Measurements from ENCODE around the gene SFSWAP. TPM values are rescaled to one million over a fixed set of nuclear protein-coding genes. Genes with fewer than 3 reads are reported as not detected.
"Not testable (repeated sequence)": the region's sequence is repeated elsewhere in the genome, so short reads cannot be mapped to it uniquely, and the experiment has no call there.

SFSWAP gene
- total RNA-seq, 1 donor from 2014 or later, result 58.1 TPM

DNA sequence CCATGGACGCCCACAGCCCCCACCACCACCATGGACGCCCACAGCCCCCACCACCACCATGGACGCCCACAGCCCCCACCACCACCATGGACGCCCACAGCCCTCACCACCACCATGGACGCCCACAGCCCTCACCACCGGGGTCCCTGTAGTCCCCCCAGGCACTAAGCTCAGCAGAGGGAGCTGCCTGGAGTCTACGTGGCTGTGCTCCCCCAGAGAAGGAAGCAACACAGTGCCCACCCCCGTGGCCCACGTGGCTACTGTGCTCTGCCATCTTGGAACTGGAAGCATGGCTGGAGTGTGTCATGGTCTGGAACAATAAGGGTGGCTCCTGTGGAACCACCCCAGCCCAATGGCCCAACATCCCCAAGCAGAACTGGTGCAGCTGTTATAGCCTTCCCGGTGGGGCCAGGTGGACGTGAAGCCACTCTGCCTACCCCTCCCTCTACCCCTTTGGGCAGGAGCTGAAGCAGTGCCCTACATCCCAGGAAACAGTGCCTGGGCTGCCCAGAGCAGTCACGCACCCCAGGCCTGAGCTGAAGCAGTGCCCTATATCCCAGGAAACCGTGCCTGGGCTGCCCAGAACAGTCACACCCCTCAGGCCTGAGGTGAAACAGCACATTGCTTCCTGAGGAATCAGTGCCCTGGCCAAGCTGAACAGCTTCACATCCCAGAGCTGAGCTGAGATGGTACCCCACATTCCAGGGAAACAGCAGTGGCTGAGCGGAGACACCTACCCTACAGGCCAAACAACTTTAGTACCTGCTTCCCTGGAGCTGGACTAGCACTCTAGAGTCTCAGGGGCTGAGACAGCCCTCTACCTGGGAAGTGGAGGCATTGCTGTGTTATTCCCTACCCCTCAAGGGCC, 9.0 kb upstream of the SFSWAP start:
- intact Hi-C loops (cut with micrococcal nuclease), result no loop called here

DNA sequence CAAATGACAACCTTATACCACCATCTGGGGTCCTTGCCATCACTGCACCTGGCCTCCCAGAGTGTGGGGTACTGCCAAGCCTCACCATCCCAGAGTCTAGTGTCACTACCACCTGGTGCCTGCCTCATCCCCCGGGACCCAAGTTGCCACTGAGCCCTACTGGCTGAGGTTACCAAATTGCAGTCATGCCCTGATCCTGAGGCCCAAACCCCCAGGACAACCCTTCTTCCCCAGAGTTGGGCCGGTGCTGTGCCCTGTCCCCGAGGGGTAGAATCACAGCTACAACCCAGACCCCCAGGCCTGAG, 8.4 kb upstream of the SFSWAP start:
- intact Hi-C loops (cut with micrococcal nuclease), result no loop called here

- intact Hi-C loops (cut with micrococcal nuclease), result no loop called here
Observed at GRCh38 chr12:131703161-131703560, 7.7 kb upstream of the SFSWAP start.

- intact Hi-C loops (cut with micrococcal nuclease), result no loop called here
Observed at GRCh38 chr12:131704509-131704908, 6.4 kb upstream of the SFSWAP start.

GRCh38 chr12:131706709-131707108, 4.2 kb upstream of the SFSWAP start:
- intact Hi-C loops (cut with micrococcal nuclease), result not testable (repeated sequence)

DNA sequence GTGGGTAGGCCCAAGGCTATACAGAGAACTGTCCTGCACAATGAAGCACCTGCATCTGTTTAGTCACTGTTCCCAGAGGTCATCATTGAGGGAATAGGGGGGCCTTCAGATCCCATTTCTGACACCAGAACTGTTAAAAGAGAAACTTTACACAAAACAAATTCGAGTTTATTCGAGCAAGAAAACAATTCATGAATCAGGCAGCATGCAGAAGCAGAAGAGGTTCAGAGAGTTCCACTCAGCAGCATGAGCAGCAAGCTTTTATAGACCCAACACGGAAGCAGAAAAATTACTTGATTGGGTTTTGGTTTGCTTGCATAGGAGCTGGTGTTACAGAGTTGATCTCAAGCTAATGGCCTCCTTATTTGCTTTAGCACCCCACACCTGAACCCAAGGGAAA, 1.7 kb upstream of the SFSWAP start:
- intact Hi-C loops (cut with micrococcal nuclease), result no loop called here

DNA sequence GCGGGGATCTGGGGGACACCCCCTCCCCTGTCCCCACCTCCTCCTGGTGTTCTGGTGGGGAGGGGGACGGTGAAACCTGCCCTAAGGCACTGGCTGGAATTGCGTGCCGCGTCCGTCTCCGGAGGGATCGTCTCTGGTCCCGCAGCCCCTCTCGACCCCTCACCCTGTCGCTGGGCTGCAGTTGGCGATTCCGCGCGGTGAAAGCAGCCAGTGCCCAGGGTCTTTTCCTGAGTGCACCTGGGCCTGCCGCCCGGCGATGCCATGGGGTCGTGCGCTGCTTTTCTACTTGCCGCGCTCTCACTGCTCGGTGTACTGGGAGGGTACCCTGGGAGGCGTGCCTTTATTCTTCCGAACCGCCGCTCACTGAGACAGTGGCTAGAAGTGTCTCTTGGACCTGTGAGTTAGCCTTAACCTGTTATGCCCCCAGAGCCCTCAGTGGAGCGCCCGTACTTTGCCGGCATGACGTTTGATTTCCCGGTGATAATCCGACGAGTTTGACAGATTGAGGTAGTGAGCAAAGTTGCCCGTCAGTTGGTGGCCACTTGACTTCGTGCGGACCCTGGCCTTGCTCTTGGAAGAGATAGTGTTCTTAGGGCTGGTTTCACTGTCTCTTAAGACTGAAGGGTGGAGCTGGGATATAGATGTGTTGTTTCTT, 788 bp downstream of the SFSWAP start:
- intact Hi-C loops (cut with micrococcal nuclease), result loop anchor here (2.0 kb wide), 1 partner anchor 107 kb away; no protein-coding TSS in a partner anchor

GRCh38 chr12:131713349-131713748, 2.5 kb downstream of the SFSWAP start:
- intact Hi-C loops (cut with micrococcal nuclease), result no loop called here

- intact Hi-C loops (cut with micrococcal nuclease), result no loop called here
Observed at GRCh38 chr12:131714759-131715158, 3.9 kb downstream of the SFSWAP start.

DNA sequence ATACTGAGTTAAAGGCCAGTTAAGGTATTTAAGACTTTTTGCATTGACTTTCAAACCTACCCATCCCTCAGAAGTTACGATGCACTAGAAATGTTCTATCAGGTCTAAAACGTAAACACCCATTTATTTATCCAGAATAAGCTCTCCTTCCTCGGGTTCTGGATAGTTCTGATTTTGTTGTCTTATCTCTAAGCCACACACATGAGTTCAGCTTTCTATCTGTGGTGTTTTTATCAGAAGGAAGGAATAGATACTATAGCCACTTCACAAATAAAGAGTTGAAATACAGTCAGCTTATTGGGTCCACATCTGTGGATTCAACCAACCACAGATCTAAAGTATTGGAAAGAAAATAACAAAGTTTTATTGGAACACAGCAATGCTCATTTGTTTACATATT, 5.4 kb downstream of the SFSWAP start:
- intact Hi-C loops (cut with micrococcal nuclease), result no loop called here

DNA sequence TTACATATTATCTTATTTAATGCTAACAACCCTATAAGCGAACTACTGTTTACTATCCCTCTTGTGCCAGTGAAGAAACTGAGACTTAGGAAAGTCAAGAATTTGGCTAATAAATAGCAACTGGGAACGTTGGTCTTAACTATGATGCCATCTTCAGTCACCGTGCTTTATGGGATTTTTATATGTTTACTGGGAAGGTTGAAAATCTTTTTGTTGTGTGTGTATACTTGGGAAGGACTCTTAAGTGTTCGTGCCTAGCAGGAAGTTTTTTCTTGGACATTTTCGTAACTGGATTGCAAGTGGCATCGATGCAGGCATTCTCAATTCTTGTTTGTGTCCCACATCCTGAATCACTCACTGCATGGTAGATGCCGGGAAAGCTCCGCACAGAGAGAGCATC, 9.4 kb downstream of the SFSWAP start:
- intact Hi-C loops (cut with micrococcal nuclease), result no loop called here

DNA sequence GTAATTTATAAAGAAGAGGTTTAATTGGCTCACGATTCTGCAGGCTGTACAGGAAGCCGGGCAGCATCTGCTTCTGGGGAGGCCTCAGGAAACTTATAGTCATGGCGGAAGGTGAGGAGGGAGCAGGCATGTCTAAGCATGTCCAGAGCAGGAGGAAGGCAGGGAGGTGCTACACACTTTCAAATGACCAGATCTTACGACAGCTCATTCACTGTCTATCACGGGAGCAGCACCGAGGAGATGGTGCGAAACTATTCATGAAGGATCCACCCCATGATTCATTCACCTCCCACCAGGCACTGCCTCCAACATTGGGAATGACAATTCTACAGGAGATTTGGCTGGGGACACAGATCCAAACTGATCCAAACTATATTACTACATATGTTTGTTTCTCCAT, 10.0 kb downstream of the SFSWAP start:
- intact Hi-C loops (cut with micrococcal nuclease), result no loop called here

DNA sequence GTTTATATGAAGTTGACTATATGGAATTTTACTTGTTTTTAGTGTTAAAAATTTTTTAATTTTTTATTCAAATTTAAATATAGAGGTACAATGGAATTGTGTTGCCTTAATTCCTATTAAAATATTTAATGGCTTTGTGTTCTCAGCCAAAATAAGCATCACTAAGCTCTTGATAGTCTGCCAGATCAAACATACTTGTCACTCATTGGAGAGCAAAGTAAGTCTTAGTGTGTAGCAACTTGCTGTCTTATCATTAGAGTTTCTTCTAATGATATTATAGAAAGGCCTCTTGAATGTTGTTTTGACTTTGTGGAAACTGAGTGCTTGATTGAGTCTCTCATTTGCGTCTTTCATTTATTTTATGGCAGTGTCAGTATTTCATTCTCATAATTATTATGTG, 10.7 kb downstream of the SFSWAP start:
- intact Hi-C loops (cut with micrococcal nuclease), result no loop called here

GRCh38 chr12:131723532-131723931, 12.6 kb downstream of the SFSWAP start:
- intact Hi-C loops (cut with micrococcal nuclease), result no loop called here

GRCh38 chr12:131724534-131724933, 13.6 kb downstream of the SFSWAP start:
- intact Hi-C loops (cut with micrococcal nuclease), result no loop called here

DNA sequence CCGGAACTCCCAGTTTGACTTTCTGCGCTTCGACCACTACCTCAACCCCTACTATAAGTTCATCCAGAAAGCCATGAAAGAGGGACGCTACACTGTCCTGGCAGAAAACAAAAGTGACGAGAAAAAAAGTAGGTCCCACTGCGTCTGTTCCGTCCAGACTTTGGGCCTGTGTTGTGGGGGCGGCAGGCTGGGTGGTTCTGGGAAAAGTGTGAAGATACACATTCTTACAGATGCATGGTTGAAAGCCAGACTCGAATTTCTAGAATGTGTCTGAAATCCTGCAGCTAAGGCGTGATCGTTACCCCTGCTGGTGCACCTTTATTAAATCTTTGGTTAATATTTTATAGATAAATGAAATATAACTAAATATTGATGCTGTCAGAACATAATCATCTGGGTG, 14.6 kb downstream of the SFSWAP start:
- intact Hi-C loops (cut with micrococcal nuclease), result no loop called here

GRCh38 chr12:131728720-131729119, 17.8 kb downstream of the SFSWAP start:
- intact Hi-C loops (cut with micrococcal nuclease), result no loop called here

DNA sequence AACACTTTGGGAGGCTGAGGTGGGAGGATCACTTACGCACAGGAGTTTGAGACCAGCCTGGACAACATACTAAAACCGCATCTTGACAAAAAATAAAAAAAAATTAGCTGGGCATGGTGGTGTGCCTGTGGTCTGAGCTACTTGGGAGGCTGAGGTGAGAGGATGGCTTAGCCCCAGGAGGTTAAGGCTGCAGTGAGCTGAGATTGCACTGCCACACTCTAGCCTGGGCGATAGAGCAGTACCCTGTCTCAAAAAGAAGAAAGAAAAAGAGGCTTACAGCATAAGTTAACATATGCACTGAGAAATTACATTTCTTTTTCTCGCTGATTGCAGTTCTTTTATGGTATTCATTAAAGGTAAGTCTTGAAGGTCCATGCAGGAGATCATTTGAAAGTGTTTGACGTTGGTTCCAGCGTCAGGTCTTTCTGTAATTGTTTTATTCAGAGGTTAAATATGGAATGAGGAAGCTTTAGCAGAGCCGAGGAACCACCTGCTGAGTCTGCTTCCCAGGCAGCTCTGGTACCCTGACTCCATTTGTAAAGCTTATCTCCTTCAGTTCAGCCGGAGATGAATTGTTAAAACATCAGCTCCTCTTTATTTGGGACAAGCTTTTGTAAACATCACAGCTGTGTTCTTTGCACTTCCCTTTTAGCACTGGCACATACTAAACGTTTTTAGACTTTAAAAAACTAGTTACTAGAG, 18.5 kb downstream of the SFSWAP start:
- intact Hi-C loops (cut with micrococcal nuclease), result no loop called here

DNA sequence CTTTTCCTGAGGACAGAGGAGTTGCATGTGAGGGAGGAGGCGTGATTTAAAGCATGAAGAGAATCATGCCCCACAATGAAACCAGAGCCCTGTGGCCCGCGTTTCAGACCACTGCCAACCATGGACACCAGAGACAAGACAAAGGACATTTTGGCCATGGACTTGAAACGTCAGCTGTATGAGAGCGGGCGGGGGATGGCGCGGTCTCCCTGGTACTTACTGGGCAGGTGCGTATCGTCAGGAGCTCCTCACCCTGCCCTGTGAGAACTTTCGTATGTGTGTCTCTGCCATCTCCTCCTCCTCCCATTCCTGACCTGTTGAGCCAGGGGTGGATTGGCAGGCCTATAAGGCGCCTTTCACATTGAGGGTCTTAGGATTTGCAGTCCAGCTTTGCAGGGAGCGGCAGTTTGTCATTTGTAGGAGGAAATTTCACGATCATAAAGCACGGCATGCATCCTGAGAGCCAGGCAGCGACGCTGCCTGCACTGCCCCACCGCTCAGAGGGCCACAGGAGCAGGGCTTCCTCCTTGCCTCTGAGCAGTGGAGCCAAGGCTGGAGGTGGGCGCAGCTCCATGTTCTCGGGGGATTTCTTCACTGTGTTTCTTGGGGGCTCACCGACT, 22.2 kb downstream of the SFSWAP start:
- intact Hi-C loops (cut with micrococcal nuclease), result no loop called here

DNA sequence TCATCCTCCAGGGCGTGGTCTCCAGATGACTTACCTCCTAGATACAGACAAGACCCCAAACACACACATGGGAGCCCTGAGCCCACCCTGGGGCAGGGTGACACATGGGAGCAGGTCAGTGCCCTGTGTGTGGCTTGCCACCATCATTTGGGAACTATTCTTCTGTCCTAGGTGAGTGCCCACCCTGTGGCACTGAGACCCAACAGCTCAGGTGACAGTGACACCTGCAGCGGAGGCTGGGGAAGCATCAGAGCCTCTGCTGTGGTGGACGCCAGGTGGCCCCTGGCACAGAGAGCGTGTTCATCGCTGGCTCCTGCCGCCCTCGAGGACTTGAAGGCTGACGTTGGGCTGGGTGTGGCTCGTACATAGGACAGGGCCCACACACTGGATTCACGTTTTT, 23.0 kb downstream of the SFSWAP start:
- intact Hi-C loops (cut with micrococcal nuclease), result no loop called here

DNA sequence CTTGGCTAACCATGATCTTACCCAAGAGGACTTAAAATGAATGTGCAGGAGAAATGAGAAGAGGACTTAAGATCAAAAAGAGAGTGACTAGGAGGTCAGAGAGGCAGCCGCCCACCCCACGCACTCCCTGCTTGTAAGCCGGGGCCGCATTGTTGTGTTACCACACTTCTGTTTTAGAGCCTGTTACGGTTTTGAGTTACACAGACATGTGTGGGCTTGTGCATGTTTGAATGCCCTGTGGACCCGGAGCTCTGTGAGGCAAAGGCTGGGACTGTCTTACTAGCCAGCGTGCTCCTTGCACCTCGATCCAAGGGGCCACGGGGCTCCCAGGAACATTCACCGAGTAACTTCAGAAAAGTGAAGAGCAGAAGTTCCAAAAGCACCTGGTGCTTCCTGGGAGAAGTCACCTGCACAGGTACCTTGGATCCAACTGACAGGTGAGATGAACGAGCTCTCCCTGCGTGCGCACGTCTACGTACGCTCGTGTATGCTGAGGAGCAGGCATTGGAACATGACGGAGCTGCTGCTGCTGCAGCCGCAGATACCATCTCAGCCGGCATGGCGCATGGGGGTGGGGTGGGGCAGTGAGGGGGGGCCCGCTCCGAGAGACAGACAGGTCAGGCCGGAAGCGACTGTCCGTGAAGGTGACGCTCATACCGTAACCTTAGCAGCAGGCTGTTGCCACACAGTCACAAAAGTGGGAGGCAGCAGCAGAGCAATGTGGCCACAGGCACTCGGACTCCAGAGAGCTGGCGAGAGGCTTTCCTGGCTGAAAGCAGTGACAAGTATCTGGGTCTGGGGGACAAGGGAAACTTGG, 23.7 kb downstream of the SFSWAP start:
- intact Hi-C loops (cut with micrococcal nuclease), result no loop called here
